Astrocyte (in vitro differentiated cells and primary cell): ENCODE results near the gene DCAF5. TPM values are rescaled to one million over a fixed set of nuclear protein-coding genes. Genes with fewer than 3 reads are reported as not detected.

Source experiments
- DNase-seq: peaks from one replicate; pipeline ENCODE4 v3.0.0-alpha.2; 2010; ENCODE audit warnings: low read depth
- FAIRE-seq: peaks from 2 replicates; lab custom pipeline; 2011; peaks lifted over from hg19 to GRCh38; lab: Jason Lieb, UNC
- H2AFZ ChIP-seq: 2 replicates; pipeline ENCODE4 v1.6.0; 2012; ENCODE audit warnings: low read depth, low read length, inconsistent platforms
- H3K27ac ChIP-seq: 2 replicates; pipeline ENCODE4 v1.5.1; 2011; ENCODE audit warnings: low read depth, low read length, inconsistent platforms
- H3K27me3 ChIP-seq: 2 replicates; pipeline ENCODE4 v1.6.0; 2011; ENCODE audit warnings: low read length, inconsistent platforms; ENCODE audit not compliant: insufficient read depth
- H3K36me3 ChIP-seq: 2 replicates; pipeline ENCODE4 v1.5.1; 2011; ENCODE audit warnings: low read length, inconsistent platforms; ENCODE audit not compliant: insufficient read depth
- H3K4me1 ChIP-seq: 2 replicates; pipeline ENCODE4 v1.5.1; 2011; ENCODE audit warnings: low read length, inconsistent platforms; ENCODE audit not compliant: insufficient read depth
- H3K4me2 ChIP-seq: 2 replicates; pipeline ENCODE4 v1.6.0; 2012; ENCODE audit warnings: low read length, inconsistent platforms
- H3K4me3 ChIP-seq: 2 replicates; pipeline ENCODE4 v1.5.1; 2011; ENCODE audit warnings: low read depth, mild to moderate bottlenecking, low read length, inconsistent platforms; ENCODE audit not compliant: insufficient read depth
- H3K79me2 ChIP-seq: 2 replicates; pipeline ENCODE4 v1.6.0; 2012; ENCODE audit warnings: mild to moderate bottlenecking, low read length, inconsistent platforms; ENCODE audit not compliant: insufficient read depth
- H3K9ac ChIP-seq: 2 replicates; pipeline ENCODE4 v1.6.0; 2012; ENCODE audit warnings: mild to moderate bottlenecking, low read length, inconsistent platforms
- H3K9me3 ChIP-seq: 2 replicates; pipeline ENCODE4 v1.5.1; 2012; ENCODE audit warnings: low read depth, mild to moderate bottlenecking, low read length, inconsistent platforms; ENCODE audit not compliant: insufficient read depth
- H4K20me1 ChIP-seq: 2 replicates; pipeline ENCODE4 v1.6.0; 2012; ENCODE audit warnings: low read length, inconsistent platforms; ENCODE audit not compliant: insufficient read depth
- H3K27ac Mint-ChIP-seq: one replicate; pipeline ENCODE4 v1.8.0; 2021; ENCODE audit warnings: mild to moderate bottlenecking, mixed read lengths; ENCODE audit not compliant: unreplicated experiment
- H3K27me3 Mint-ChIP-seq: one replicate; pipeline ENCODE4 v1.8.0; 2021; ENCODE audit warnings: low read depth, mixed read lengths; ENCODE audit not compliant: unreplicated experiment
- H3K36me3 Mint-ChIP-seq: one replicate; pipeline ENCODE4 v1.8.0; 2021; ENCODE audit warnings: low read depth, mixed read lengths; ENCODE audit not compliant: unreplicated experiment
- H3K4me1 Mint-ChIP-seq: one replicate; pipeline ENCODE4 v1.8.0; 2021; ENCODE audit warnings: low read depth, mixed read lengths; ENCODE audit not compliant: unreplicated experiment
- H3K4me3 Mint-ChIP-seq: one replicate; pipeline ENCODE4 v1.8.0; 2021; ENCODE audit warnings: mild to moderate bottlenecking, moderate library complexity, mixed read lengths; ENCODE audit not compliant: unreplicated experiment
- H3K9me3 Mint-ChIP-seq: one replicate; pipeline ENCODE4 v1.8.0; 2021; ENCODE audit warnings: mild to moderate bottlenecking, mixed read lengths; ENCODE audit not compliant: unreplicated experiment
- CTCF ChIP-seq: IDR thresholded peaks from 2 replicates; pipeline ENCODE4 v1.5.1; 2011; ENCODE audit warnings: low read depth, mild to moderate bottlenecking, inconsistent platforms, low read length, moderate library complexity; ENCODE audit not compliant: insufficient read depth
- EZH2 ChIP-seq: IDR thresholded peaks from 2 replicates; pipeline ENCODE4 v1.6.1; 2012; ENCODE audit warnings: mild to moderate bottlenecking, low read length, inconsistent platforms; ENCODE audit not compliant: insufficient read depth
- total RNA-seq: library from RNA; stranded (reverse); gene quantifications from 2 replicates; pipeline ENCODE4 v1.2.1, GENCODE V29; 2021

DCAF5 gene
- total RNA-seq, 1 donor from 2014 or later, result 54.6 TPM

- H3K36me3 Mint-ChIP-seq, result no peaks in the 10 kb centered on the region
- DNase-seq, result no peak
- H3K9me3 Mint-ChIP-seq, result peaks cover 5% of the 10 kb centered on the region
- no peak for FAIRE-seq
- H3K36me3 ChIP-seq, result no peaks in the 10 kb centered on the region
- H3K4me3 Mint-ChIP-seq, result no peak overlapping the region
- no peaks in the 10 kb centered on the region for H3K9me3 ChIP-seq
- no peak overlapping the region for H3K27ac ChIP-seq
- no peaks in the 10 kb centered on the region for H3K79me2 ChIP-seq
- H3K4me3 ChIP-seq, result no peak overlapping the region
- H3K9ac ChIP-seq, result no peak overlapping the region
- peaks cover 25% of the 10 kb centered on the region for H3K4me1 Mint-ChIP-seq
- peaks cover 22% of the 10 kb centered on the region for H3K4me1 ChIP-seq
- H3K27ac Mint-ChIP-seq, result no peak overlapping the region
- no peak overlapping the region for H2AFZ ChIP-seq
- TF ChIP-seq CTCF (no peak), EZH2 (no peak)
- H3K4me2 ChIP-seq, result no peak overlapping the region
- no peaks in the 10 kb centered on the region for H3K27me3 Mint-ChIP-seq
- no peaks in the 10 kb centered on the region for H3K27me3 ChIP-seq
- no peaks in the 10 kb centered on the region for H4K20me1 ChIP-seq
Measured at GRCh38 chr14:69001375-69001774, 151.5 kb downstream of the DCAF5 start.

Other genes starting within 250 kb of the DCAF5 start
- 1,163 and 1,186 TPM in 2 replicates for gene ACTN1, start 173.8 kb downstream of the DCAF5 start, total RNA-seq
- gene EXD2, start 38.4 kb upstream of the DCAF5 start, total RNA-seq, result 28.7 and 30.7 TPM in 2 replicates
- gene GALNT16, start 107.0 kb upstream of the DCAF5 start, total RNA-seq, result 6.2 and 6.3 TPM in 2 replicates
- 233 and 255 TPM in 2 replicates for gene ERH, start 245.2 kb upstream of the DCAF5 start, total RNA-seq
- gene SLC39A9, start 245.6 kb upstream of the DCAF5 start, total RNA-seq, result 69.5 and 79.1 TPM in 2 replicates